GM21367 (cell line): Measurements from ENCODE around the gene SUZ12.
"Not testable (repeated sequence)": the region's sequence is repeated elsewhere in the genome, so short reads cannot be mapped to it uniquely, and the experiment has no call there.

Source experiments
- ATAC-seq: cut with Tn5 transposase; IDR thresholded peaks from one replicate; pipeline ENCODE4 v1.9.1; 2021; ENCODE audit not compliant: unreplicated experiment

The SUZ12 gene

GRCh38 chr17:31936615-31937609 lies at the start of gene SUZ12:
SUZ12 (plus strand) TSS chr17:31937007; CDS start chr17:31937247, 240 bp downstream.
- ATAC-seq: peak; percentile 74

DNA sequence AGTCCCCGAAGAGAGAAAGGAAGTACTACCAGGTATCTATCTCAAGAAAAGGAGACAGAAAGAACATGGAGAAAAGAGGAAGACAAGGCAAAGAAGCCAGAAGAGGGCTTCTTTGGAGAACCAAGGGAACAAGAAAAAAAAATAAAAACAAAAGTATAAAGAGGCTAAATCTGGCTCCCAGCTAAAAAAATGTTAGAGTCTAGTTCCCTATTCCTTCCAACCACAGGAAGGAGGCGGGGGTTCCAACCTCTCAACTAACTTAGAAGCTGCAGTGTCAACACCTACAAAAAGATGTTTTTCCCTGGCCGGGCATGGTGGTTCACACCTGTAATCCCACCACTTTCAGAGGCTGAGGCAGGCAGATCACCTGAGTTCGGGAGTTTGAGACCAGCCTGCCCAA lies 48.7 kb upstream of the SUZ12 start:
- ATAC-seq: no peak

DNA sequence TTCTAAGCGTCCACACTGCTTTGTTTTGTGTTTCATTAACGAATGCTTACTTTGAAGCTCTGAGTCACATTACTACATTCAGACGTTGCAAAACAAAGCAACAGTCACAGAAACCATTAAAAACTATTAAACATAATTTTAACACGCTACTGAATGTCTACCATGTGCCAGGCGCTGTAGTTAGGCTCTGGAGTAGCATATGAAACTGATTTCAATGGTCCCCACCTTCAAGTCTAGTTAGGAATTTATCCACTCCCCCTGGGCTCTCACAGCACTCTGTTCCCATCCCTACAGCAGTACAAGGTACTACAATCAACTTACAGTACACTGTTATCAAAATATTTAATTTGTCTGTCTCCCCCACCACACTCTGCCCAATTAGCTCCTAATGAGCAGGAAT lies 35.9 kb upstream of the SUZ12 start:
- no peak for ATAC-seq

DNA sequence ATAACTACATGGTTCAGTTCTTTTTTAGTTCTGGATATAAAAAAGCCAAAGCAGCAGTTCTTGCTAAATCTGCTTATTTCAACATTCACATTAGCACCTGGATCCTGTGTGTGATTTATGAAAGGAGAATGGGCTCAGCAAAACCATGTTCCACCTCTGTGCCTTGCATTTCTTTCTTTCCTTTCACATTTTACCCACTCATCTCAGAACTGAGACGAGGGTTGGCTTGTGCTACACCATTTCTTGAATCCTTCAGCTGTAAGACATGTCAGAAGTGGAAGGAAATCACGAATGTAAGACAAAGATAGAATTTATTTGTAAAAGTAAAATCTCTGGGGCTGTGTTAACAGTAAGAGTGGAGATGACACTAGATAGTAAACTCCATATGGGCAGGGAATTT lies 34.1 kb upstream of the SUZ12 start:
- ATAC-seq: no peak

GRCh38 chr17:31903401-31903800 lies 33.4 kb upstream of the SUZ12 start:
- ATAC-seq: no peak

DNA sequence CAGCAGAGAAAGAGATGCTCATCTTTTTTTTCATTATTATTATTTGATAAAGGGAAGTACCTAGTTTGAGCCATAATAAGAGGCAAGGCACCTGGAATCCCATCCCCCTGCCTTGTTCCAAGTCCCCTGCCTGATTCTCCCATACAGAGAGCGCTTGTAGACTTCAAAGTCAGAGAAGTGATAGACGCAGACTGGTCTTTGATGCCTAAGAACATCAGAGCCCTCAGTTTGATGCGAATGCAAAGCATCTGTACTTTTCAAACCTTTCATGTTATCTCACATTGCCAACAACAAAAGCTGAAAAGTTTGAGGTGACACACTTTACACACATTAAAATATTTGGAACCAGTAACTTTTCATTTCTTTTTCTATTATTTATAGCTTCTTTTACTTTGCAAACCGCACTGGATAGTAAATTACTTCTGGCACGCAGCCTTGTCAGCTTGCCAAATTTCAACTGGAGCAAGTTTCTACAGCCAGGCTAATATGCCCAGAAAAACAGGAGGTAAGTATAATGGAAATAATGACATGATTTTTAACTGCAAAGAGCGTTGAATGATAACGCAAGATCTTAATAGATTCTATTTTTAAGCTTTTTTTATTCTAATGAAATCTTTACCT lies 29.4 kb upstream of the SUZ12 start:
- ATAC-seq: no peak

DNA sequence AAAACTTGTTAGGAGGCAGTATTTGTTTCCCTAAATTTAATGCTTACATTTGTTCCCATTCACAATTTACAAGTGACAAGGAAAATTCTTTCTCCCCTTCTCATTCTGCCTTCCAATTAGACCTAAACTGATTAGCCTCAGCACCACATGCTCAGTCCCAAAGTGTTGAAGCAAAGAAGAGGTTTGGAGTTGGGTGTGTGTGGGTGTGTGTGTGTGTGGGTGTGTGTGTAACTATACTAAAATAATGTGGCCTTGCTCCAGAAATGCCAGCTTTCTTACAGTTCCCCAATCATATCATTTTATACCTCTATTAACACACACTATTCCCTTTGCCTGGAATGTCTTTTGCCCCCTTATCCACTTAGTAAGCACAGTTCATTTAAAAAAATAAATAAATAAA lies 28.4 kb upstream of the SUZ12 start:
- ATAC-seq: no peak

DNA sequence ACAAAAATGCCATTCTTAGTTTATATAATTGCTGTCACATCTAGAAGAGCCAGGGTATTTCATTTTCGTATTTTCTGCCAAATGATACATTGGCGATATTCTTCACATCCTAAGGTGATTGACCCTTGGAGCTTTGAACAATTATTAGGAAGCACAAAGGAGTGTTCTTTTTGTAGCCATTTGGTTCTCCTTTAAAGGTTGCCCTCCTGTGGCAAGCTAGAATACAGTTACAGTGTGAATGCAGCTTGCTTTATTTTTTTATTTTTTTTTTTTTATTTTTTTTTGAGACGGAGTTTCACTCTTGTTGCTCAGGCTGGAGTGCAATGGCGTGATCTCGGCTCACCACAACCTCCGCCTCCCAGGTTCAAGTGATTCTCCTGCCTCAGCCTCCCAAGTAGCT lies 24.1 kb upstream of the SUZ12 start:
- not testable (repeated sequence) for ATAC-seq

GRCh38 chr17:31915456-31916100 lies 21.2 kb upstream of the SUZ12 start:
- no peak for ATAC-seq

- ATAC-seq: no peak
Observed at GRCh38 chr17:31916491-31917064, 20.2 kb upstream of the SUZ12 start.

DNA sequence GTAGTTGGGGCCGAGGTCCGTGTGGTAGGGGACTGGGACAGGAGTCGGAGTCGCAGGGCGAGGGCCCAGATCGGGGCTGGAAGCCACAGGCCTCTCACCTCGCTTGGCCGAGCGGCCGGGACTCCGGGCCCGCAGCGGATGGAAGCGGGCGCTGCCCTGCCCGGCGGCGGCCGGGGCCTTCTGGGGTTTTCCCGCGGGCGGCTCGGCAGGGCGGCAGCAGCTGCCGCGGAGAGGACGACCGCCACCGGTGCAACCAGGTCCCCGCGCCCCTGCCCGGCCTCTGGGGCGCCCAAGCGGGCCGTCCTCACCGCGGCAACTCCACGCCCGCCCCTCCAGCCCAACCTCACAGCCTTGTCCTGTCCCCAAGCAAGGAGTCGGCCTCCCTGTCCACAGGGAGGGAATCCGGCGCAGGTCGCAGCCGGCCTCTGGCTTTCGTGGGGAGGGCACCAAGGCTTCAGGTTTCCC lies 19.7 kb upstream of the SUZ12 start:
- ATAC-seq: no peak

GRCh38 chr17:31917721-31918120 lies 19.1 kb upstream of the SUZ12 start:
- not testable (repeated sequence) for ATAC-seq

- no peak for ATAC-seq
Observed at GRCh38 chr17:31918701-31919128, 18.1 kb upstream of the SUZ12 start.

DNA sequence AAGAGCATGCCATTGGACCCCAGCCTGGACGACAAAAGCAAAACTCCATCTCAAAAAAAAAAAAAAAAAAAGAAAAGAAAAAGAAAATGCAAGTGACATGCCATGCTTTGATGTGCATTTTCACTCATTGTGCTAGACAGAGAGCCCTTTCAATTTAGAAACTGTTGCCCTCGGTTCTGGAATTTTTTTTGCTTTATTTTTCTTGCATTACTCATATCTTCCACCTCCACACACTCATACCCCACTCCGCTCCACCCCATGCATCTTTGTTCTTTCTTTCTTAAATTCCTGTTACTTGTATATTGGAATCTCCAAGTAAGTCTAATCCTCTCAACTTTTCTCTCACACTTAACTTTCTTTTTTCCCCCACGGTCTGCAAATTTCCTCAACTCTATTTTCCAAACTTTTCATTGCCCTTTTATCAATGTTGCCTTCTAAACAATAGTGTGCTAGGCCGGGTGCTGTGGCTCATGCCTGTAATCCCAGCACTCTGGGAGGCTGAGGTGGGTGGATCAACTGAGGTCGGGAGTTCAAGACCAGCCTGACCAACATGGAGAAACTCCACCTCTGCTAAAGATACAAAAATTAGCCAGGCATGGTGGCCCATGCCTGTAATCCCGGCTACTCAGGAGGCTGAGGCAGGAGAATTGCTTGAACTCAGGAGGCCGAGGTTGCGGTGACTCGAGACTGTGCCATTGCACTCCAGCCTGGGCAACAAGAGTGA lies 16.8 kb upstream of the SUZ12 start:
- no peak for ATAC-seq

DNA sequence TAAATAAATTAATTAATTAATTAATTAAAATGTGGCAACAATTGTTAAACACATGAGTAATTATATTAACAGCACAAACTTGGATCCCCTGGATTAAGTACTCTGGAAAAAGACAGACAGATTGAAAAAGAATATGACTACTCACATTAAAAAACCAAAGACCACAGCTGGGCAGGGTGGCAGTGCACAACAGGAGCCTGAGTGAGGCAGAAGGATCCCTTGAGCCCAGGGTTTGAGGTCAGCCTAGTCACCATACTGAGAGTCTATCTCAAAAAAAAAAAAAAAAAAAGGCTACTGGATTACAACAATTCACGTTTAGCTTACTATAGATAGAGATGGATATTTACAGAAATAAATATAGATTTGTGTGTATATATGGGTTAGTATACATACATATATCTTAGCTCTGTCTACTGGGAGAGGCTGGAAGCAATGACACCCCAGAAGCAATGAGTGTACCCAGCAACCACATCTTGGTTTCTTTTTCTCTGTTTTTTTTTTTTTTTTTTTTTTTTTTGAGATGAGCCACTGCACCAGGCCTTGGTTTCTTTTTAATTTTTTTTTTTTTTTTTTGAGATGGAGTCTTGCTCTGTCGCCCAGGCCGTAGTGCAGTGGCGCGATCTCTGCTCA lies 10.6 kb upstream of the SUZ12 start:
- no peak for ATAC-seq

DNA sequence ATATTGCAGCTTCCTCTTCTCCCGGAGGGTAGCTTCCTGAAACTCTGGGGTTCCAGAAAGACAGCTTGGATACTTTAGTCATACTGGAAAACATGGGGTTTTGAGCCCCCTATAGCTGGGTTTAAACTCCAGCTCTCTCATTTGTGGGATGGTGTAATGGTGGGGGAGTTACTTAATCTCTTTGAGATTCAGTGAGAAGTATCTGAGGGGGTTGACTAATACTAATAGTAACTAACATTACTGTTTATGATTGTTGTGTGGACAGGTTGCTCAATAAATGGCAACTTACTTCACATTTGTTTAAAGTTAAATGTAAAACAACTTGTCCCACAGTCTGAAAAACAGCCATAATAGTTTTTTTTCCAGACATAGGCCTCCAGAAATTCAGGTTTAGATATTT lies 5.1 kb upstream of the SUZ12 start:
- no peak for ATAC-seq

- ATAC-seq: no peak
Observed at GRCh38 chr17:31935512-31935911, 1.3 kb upstream of the SUZ12 start.

DNA sequence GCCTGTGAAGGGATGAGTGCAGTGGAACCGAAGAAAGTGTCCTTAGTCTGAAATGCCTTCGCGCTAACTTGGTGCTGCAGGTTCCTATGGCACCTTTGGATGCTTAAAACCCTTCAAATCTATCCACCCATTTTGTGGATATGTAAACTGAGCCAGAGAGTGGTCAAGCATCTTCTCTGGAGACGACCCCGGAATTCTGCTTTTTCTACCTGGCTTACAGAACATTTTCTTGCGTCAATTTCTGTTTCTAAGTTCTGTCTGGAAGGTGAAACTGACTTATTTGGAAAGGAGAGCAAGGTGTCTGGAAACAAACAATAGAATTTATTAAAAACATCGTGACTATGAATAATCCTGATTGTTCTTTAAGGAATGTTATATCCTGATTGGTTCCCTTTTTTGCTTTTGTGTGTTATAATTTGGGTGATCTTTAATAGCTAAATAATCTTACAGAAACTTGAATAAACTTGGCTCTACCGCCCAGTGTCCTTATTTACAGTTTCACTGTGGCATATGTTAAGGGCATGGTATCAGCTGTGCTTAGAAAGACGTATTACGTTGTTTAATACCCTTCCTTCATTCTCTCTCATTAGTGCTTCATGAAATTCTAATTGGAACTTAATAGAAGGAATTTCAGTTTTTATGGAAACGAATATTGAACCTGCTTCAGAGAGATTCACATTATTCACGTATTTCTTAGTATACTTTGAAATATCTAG lies 1.3 kb downstream of the SUZ12 start:
- not testable (repeated sequence) for ATAC-seq

GRCh38 chr17:31941916-31942315 lies 5.1 kb downstream of the SUZ12 start:
- ATAC-seq: not testable (repeated sequence)
